Thoracic aorta endothelial cell (primary cell): ENCODE data around the gene MSX1. TPM values are rescaled to one million over a fixed set of nuclear protein-coding genes. Genes with fewer than 3 reads are reported as not detected.

ENCODE experiments used
- total RNA-seq: library from RNA; depleted of rRNA; stranded (reverse); fragments of >200 nt; gene quantifications from 2 replicates; pipeline ENCODE4 v1.2.3, GENCODE V29; 2012

Gene MSX1
- 2.8 and 5.5 TPM in 2 replicates for total RNA-seq

DNA sequence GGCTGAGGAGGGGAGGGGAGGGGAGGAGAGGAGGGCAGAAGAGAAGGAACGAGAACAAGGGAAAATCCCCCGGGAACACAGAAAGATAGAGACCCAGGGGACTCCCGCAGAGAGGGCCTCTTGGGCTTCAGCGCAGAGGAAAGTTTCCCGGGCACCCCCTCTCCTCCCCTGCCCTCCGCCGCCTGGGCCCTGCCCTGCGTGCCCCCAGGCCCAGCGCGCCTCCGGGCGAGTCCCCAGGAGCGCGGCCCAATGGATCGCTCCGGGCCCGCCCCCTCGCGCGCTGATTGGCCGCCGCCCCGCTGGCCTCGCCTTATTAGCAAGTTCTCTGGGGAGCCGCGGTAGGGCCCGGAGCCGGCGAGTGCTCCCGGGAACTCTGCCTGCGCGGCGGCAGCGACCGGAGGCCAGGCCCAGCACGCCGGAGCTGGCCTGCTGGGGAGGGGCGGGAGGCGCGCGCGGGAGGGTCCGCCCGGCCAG is at the start of gene MSX1:
MSX1 (plus strand) TSS at position 341 of the 474 bp plus-strand sequence. CDS start 235 bp downstream, outside the sequence.

Other genes with a start within 250 kb of the MSX1 start
- 45.8 and 113 TPM in 2 replicates for gene CYTL1, start 159.8 kb downstream of the MSX1 start, total RNA-seq
- 15.4 and 21.3 TPM in 2 replicates for gene STK32B, start 191.8 kb downstream of the MSX1 start, total RNA-seq